WTC11 (cell line): Measurements from ENCODE around the gene AK9. TPM values are rescaled to one million over a fixed set of nuclear protein-coding genes. Genes with fewer than 3 reads are reported as not detected.
A peak's percentile ranks its signal among the peaks of the same experiment; 100 is the strongest.

ENCODE experiments used
- ATAC-seq: fragments of 200-7000 bp; cut with Tn5 transposase; 2 replicates; pipeline ENCODE4 v1.10.0; 2021; ENCODE audit warnings: mild to moderate bottlenecking, moderate library complexity
- CTCF ChIA-PET: fragments of 300-600 bp; sonication (Branson Sonifier 250); formaldehyde crosslinking; loops from one replicate; lab custom pipeline; 2021; ENCODE audit warnings: antibody characterized with exemption; lab: Charles Lee
- POLR2A ChIA-PET: fragments of 350-600 bp; sonication (Branson Sonifier 250); formaldehyde crosslinking; loops from one replicate; lab custom pipeline; 2021; ENCODE audit warnings: antibody characterized with exemption; lab: Charles Lee
- DNase-seq: peaks from one replicate; pipeline ENCODE4 v3.0.0; 2021; ENCODE audit warnings: low spot score
- H3K27ac Mint-ChIP-seq: 2 replicates; pipeline ENCODE4 v1.8.0; 2021; ENCODE audit warnings: mixed read lengths
- H3K27me3 Mint-ChIP-seq: 2 replicates; pipeline ENCODE4 v1.8.0; 2021; ENCODE audit warnings: low read depth, mild to moderate bottlenecking, moderate library complexity, mixed read lengths
- H3K36me3 Mint-ChIP-seq: 2 replicates; pipeline ENCODE4 v1.8.0; 2021; ENCODE audit warnings: mixed read lengths
- H3K4me1 Mint-ChIP-seq: 2 replicates; pipeline ENCODE4 v1.8.0; 2022; ENCODE audit warnings: mixed read lengths
- H3K4me3 Mint-ChIP-seq: 2 replicates; pipeline ENCODE4 v1.8.0; 2021; ENCODE audit warnings: mild to moderate bottlenecking, moderate library complexity, mixed read lengths
- H3K9me3 Mint-ChIP-seq: 2 replicates; pipeline ENCODE4 v1.8.0; 2021; ENCODE audit warnings: mixed read lengths
- ARID4B ChIP-seq: sonication (generic); formaldehyde crosslinking; IDR thresholded peaks from 2 replicates; pipeline ENCODE4 v1.8.0; 2023; ENCODE audit warnings: missing genetic modification reagents, mild to moderate bottlenecking, borderline replicate concordance
- CREB1 ChIP-seq: sonication (generic); formaldehyde crosslinking; IDR thresholded peaks from 2 replicates; pipeline ENCODE4 v1.8.0; 2023; ENCODE audit warnings: mild to moderate bottlenecking, missing genetic modification reagents
- FOXP1 ChIP-seq: sonication (generic); formaldehyde crosslinking; IDR thresholded peaks from 2 replicates; pipeline ENCODE4 v1.8.0; 2022; ENCODE audit warnings: missing genetic modification reagents, mild to moderate bottlenecking, moderate library complexity, borderline replicate concordance
- IRF2 ChIP-seq: sonication (generic); formaldehyde crosslinking; IDR thresholded peaks from 2 replicates; pipeline ENCODE4 v1.8.0; 2022; ENCODE audit warnings: low read depth, missing genetic modification reagents, borderline replicate concordance
- MXD4 ChIP-seq: fragments of 250-450 bp; sonication (Bioruptor Pico); IDR thresholded peaks from 2 replicates; pipeline ENCODE4 v1.8.0; 2021; ENCODE audit warnings: mild to moderate bottlenecking, moderate library complexity, borderline replicate concordance
- NFATC4 ChIP-seq: fragments of 250-450 bp; sonication (Bioruptor Pico); IDR thresholded peaks from 2 replicates; pipeline ENCODE4 v1.9.0; 2021; ENCODE audit warnings: mild to moderate bottlenecking
- SP1 ChIP-seq: sonication (generic); formaldehyde crosslinking; conservative IDR thresholded peaks from 2 replicates; pipeline ENCODE4 v1.8.1; 2022; ENCODE audit warnings: missing genetic modification reagents
- TP53 ChIP-seq: sonication (generic); formaldehyde crosslinking; IDR thresholded peaks from 2 replicates; pipeline ENCODE4 v1.8.1; 2023; ENCODE audit warnings: mild to moderate bottlenecking, missing genetic modification reagents
- ZNF263 ChIP-seq: sonication (generic); formaldehyde crosslinking; IDR thresholded peaks from 2 replicates; pipeline ENCODE4 v1.8.1; 2022; ENCODE audit warnings: low read depth, mild to moderate bottlenecking, moderate library complexity, missing genetic modification reagents
- ZNF416 ChIP-seq: fragments of 250-450 bp; sonication (Bioruptor Pico); IDR thresholded peaks from 2 replicates; pipeline ENCODE4 v1.9.0; 2021; ENCODE audit warnings: mild to moderate bottlenecking, inconsistent platforms
- ZNF423 ChIP-seq: fragments of 250-450 bp; sonication (Bioruptor Pico); IDR thresholded peaks from 2 replicates; pipeline ENCODE4 v2.1.2; 2022; ENCODE audit warnings: mild to moderate bottlenecking, moderate library complexity
- total RNA-seq: library from RNA; stranded (reverse); gene quantifications from 3 replicates; pipeline ENCODE4 v1.2.3, GENCODE V29; 2021
- TF ChIP-seq, protein P1 (sequence below): fragments of 250-450 bp; sonication (Bioruptor Pico); IDR thresholded peaks from 2 replicates; pipeline ENCODE4 v1.9.0; 2021; ENCODE audit warnings: mild to moderate bottlenecking
- TF ChIP-seq, protein P2 (sequence below): fragments of 250-450 bp; sonication (Bioruptor Pico); IDR thresholded peaks from 2 replicates; pipeline ENCODE4 v1.9.0; 2021; ENCODE audit warnings: moderate library complexity, mild to moderate bottlenecking, inconsistent platforms, borderline replicate concordance
- TF ChIP-seq, protein P3 (sequence below): fragments of 200-600 bp; IDR thresholded peaks from 2 replicates; pipeline ENCODE4 v1.8.0; 2022; ENCODE audit warnings: antibody characterized with exemption

The AK9 gene
- total RNA-seq, 1 experiment from 2014 or later, result 3.7 TPM

DNA sequence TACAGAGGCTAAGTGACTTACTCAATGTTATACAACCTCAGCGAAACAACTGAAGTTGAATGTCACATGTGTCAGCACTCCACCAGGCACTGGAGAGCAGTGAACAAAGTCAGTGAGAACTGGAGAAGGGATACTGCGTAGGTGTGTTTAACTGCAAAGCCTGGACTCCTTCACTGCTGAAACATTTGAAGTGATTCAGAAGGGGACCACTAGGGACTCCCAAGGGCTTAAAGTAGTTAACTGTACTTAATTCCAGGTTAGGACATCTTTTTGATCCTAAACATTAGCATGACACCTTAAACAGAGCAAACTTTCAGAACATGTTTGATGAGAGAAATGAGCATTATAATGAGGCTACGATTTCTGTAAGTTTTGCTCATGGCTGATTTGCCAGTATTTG, 163.0 kb downstream of the AK9 start:
- Mint-ChIP-seq H3K4me3 (no peak overlapping the region), H3K27ac (no peak overlapping the region), H3K4me1 (peaks cover 12% of the 10 kb centered on the region), H3K36me3 (peaks cover 14% of the 10 kb centered on the region), H3K27me3 (no peaks in the 10 kb centered on the region; the same call in 1 of the 2 replicates), H3K9me3 (peaks cover 33% of the 10 kb centered on the region)
- ChIA-PET CTCF (interaction anchor here (0.6 to 2.4 kb wide), 8 partner anchors 17 to 652 kb away, joined by 3 to 10 read pairs (median 4); partner anchors contain the start of gene CDC40), POLR2A (no interaction called here)
- DNase-seq (no peak), ATAC-seq (peak; percentile 69)
- TF ChIP-seq CREB1 (CRISPR knock-in tag), result no peak
- TF ChIP-seq, protein P1, sequence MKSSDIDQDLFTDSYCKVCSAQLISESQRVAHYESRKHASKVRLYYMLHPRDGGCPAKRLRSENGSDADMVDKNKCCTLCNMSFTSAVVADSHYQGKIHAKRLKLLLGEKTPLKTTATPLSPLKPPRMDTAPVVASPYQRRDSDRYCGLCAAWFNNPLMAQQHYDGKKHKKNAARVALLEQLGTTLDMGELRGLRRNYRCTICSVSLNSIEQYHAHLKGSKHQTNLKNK (CRISPR knock-in tag), result no peak
- TF ChIP-seq IRF2 (CRISPR knock-in tag), result no peak
- no peak for TF ChIP-seq NFATC4 (CRISPR knock-in tag)
- no peak for TF ChIP-seq SP1
- no peak for TF ChIP-seq ZNF263 (CRISPR knock-in tag)
- TF ChIP-seq TP53 (CRISPR knock-in tag), result no peak
- TF ChIP-seq ARID4B (CRISPR knock-in tag), result no peak
- TF ChIP-seq FOXP1 (CRISPR knock-in tag), result no peak
- TF ChIP-seq, protein P2, sequence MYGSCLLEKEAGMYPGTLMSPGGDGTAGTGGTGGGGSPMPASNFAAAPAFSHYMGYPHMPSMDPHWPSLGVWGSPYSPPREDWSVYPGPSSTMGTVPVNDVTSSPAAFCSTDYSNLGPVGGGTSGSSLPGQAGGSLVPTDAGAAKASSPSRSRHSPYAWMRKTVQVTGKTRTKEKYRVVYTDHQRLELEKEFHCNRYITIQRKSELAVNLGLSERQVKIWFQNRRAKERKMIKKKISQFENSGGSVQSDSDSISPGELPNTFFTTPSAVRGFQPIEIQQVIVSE (CRISPR knock-in tag), result no peak

GRCh38 chr6:109526905-109527628, 163.9 kb downstream of the AK9 start:
- H3K27me3 Mint-ChIP-seq, result no peaks in the 10 kb centered on the region; the same call in 1 of the 2 replicates
- H3K9me3 Mint-ChIP-seq, result peaks cover 36% of the 10 kb centered on the region
- H3K4me1 Mint-ChIP-seq, result peaks cover 12% of the 10 kb centered on the region
- peak; percentile 99 for ATAC-seq
- peak; percentile 58 for DNase-seq
- ChIA-PET POLR2A (interaction anchor here (0.5 kb wide), 1 partner anchor 512 kb away, joined by 3 read pairs; no protein-coding TSS in a partner anchor), CTCF (interaction anchor here (0.6 to 2.4 kb wide), 17 partner anchors 16 to 862 kb away, joined by 3 to 28 read pairs (median 3); partner anchors contain the start of genes AK9, CDC40, FIG4 and MICAL1)
- H3K4me3 Mint-ChIP-seq, result no peak overlapping the region
- TF ChIP-seq IRF2 (CRISPR knock-in tag) (no peak), ZNF423 (CRISPR knock-in tag) (peak; percentile 36; the same call in 1 of the 2 replicates), ZNF416 (no peak), MXD4 (CRISPR knock-in tag) (no peak)
- TF ChIP-seq, protein P3, sequence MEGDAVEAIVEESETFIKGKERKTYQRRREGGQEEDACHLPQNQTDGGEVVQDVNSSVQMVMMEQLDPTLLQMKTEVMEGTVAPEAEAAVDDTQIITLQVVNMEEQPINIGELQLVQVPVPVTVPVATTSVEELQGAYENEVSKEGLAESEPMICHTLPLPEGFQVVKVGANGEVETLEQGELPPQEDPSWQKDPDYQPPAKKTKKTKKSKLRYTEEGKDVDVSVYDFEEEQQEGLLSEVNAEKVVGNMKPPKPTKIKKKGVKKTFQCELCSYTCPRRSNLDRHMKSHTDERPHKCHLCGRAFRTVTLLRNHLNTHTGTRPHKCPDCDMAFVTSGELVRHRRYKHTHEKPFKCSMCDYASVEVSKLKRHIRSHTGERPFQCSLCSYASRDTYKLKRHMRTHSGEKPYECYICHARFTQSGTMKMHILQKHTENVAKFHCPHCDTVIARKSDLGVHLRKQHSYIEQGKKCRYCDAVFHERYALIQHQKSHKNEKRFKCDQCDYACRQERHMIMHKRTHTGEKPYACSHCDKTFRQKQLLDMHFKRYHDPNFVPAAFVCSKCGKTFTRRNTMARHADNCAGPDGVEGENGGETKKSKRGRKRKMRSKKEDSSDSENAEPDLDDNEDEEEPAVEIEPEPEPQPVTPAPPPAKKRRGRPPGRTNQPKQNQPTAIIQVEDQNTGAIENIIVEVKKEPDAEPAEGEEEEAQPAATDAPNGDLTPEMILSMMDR, result peak; percentile 35; the same call in 1 of the 2 replicates
- no peak overlapping the region for H3K27ac Mint-ChIP-seq
- H3K36me3 Mint-ChIP-seq, result peaks cover 14% of the 10 kb centered on the region
